ENCODE measurements around the gene CYP2J2. TPM values are rescaled to one million over a fixed set of nuclear protein-coding genes. Genes with fewer than 3 reads are reported as not detected.

CYP2J2 gene, protein sequence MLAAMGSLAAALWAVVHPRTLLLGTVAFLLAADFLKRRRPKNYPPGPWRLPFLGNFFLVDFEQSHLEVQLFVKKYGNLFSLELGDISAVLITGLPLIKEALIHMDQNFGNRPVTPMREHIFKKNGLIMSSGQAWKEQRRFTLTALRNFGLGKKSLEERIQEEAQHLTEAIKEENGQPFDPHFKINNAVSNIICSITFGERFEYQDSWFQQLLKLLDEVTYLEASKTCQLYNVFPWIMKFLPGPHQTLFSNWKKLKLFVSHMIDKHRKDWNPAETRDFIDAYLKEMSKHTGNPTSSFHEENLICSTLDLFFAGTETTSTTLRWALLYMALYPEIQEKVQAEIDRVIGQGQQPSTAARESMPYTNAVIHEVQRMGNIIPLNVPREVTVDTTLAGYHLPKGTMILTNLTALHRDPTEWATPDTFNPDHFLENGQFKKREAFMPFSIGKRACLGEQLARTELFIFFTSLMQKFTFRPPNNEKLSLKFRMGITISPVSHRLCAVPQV
- total RNA-seq, result 0.16 TPM in 1 of 2 replicates, not detected in the other

DNA sequence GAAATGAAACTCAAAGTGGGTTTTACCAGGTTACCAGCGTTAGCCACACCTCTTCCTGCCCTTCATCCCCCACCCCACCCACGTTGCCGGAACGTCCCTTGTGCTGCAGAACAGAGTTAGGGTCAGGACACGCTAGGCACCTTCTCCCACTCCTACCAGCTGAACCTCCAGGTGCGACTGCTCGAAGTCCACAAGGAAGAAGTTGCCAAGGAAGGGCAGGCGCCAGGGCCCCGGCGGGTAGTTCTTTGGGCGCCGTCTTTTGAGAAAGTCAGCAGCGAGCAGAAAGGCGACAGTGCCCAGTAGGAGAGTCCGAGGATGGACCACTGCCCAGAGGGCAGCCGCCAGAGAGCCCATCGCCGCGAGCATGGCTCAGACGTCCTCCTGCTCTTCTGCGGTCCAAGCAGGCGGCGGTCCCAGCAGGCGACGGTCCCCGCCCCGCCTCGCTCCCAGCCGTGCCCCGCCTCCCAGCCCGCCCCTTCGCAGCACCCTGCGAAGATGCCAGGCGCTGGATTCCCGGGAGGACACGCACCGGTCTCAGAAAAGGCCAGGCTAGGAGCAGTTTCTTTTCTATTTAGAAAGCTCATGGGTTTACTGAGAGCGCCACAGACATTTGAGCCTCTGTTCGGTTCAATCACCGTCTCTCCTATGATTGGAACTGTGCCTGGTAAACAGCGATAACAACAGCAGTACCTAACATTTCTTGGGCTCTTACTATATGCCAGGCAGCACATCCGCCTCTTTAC is at the start of gene CYP2J2:
TSS of gene CYP2J2 (minus strand) at position 393 of the 743 bp plus-strand sequence. CDS start at position 366, 27 bp downstream.

Small RNA genes within 50 kb of the gene (small RNA-seq; reads per million reads assigned to genes)
- not detected for gene RN7SL475P

Other genes starting within 250 kb of the CYP2J2 start
- gene HOOK1, start 111.8 kb downstream of the CYP2J2 start, total RNA-seq, result not detected in 2 replicates
- gene C1orf87, start 147.0 kb upstream of the CYP2J2 start, total RNA-seq, result 0.24 and 0.32 TPM in 2 replicates

All from hair follicle dermal papilla cell (primary cell).